T follicular helper cell (primary cell): ENCODE results near the gene RAD21L1.

ENCODE experiments used
- DNase-seq: peaks from one replicate; pipeline ENCODE4 v3.0.0-alpha.2; 2020; ENCODE audit warnings: low read depth
- total RNA-seq, 2 experiments: gene quantifications; one replicate each; lab custom pipeline; 2026; lab: John Stamatoyannopoulos, UW

Gene RAD21L1
- total RNA-seq = 0 reads per million in 2 experiments

DNA sequence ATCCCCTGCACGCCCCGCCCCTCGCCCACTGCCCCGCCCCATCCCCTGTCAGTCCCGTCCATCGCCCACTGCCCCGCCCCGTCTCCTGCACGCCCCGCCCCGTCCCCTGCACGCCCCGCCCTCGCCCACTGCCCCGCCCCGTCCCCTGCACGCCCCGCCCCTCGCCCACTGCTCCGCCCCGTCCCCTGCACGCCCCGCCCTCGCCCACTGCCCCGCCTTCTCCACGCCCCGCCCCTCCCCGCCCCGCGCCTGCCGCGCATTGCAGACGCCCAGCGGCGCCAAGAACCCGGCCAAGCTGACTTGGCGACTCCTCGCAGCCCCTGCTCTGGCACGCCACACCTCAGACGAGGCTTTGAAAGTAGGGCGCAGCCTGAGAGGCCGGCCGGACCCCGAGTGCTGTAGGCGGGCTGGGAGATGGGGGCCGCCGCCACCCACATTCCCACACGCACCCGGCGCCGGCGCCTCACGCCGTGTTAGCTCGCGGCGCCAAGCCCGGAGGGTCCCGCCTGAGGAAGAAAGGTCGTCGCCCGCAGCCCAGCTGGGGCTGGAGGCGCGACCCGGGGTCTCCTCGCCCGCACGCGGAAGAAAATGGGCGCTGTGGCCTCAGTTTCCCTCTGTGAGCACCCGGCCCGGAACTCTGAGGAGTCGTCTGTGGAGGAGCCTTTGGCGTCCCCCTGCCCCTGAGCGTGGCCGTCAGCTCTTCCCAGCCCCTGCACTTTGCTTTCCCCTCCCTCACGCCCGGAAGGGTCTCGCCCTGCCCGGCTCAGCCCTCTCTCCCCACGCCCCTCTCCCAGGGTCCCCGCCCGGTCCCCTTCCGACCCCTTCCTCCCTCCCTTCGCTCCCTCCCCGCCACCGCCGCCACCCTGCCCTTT lies at the start of gene RAD21L1:
TSS of gene RAD21L1 (plus strand) at position 262 of the 872 bp plus-strand sequence. CDS start 2,410 bp downstream, outside the sequence.
- peak; percentile 82 for DNase-seq

DNA sequence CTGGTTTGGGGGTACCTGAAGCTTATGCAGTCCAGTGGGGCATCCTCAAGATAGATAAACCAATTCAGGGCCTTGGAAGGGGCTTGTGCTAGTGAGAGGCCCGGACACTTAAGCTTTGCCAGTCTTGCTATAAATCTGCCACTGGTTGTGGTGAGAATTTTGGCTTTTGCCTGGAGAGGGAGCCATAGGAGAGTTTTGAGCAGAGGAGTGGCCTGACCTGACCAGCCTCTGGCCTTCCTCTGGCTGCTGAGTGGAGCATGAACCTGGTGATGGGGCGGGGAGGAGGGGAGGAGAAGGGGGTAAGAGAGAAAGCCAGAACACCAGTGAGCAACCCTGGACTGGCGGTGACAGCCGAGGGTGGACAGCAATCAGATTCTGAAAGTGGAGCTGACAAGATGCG lies 48.2 kb upstream of the RAD21L1 start:
- DNase-seq = no peak

DNA sequence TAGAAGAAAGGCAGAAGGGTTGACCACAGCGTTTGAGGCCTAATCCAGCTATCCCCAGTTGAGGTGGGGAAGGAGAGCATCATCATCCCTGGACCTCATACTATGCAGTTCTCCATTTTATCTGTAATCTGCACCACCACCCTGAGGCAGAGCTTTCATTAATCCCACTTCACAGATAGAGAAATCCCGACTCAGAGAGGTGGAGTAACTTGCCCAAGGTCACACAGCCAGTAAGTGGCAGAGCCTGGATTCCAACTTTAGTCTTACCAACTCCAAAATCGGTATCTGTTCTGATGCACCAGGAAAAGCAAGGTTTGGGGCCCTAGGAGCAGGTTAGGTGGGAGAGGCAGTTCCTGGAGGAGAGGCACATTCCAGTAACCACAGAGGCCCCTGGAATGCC lies 47.7 kb upstream of the RAD21L1 start:
- no peak for DNase-seq

DNA sequence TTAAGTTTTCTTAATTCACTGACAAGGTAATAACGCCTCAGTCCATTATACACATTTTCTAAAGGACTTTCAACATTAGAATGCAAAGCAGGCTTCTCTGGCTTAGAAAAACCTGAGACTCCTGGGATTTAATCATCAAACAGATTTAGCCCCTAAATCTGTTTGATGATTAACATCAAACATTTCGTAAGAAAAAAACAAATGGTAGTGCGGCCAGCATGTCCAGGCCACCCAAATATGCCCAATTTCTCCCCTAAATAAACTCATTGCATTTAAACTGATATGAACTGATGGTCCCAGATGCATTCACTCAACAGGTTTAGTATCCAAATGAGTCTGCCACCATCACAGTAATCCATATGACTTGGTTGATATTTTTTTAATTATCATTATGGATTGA lies 47.2 kb upstream of the RAD21L1 start:
- DNase-seq = no peak

DNA sequence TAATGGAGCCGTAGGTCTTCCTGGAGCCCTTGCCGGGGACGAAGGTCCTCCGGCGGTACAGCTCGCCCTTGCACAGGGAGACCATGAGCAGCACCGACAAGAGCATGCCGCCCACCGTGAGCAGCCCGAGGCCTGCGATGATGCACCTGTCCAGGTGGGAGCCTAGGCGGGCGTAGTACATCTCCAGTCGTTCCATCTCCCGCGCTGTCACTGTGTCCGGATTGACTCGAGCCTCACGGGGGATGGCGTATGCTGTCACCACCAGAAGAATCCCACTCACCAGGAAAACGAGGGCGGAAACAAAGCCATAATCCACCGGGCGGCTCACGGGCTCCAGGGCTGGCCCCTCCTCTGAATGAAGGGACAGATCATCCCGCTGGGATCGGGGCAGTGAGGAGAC lies 44.9 kb upstream of the RAD21L1 start:
- no peak for DNase-seq

DNA sequence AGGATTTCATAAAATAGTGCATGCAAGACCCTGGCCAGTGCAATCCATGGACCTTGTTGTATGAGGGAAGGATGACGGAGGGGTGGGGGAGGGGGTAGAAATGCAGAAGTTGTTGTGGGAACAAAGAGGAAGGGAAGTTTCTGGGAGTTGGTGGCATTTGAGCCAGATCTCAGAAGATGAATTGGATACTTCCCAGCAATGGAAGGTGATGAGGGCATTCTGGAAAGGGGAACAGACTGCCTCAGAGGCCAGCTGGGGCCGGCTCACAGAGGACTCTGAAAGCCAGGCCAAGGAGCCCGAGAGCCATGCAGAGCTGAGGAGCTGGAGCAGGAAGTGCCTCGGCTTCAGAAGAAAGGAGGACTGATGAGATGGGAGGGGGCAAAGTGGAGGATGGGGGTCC lies 43.7 kb upstream of the RAD21L1 start:
- no peak for DNase-seq

DNA sequence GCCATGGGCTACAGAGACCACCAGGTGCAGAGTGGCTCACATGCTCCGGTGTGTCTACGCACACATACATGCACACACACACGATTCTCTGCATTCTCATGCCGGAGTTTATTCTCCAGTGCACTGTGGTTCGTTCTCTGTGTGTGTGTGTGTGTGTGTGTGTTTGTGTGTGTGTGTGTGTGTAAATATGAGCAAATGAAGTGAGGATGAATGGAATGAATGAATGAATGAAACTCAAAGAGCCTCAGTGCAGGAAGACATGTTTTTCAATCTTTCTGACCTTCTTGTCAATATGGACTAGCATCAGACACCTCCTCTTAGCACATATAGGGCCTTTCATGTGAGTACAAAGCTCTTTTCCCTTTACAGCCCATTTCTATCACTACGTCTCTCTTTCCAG lies 42.7 kb upstream of the RAD21L1 start:
- no peak for DNase-seq

DNA sequence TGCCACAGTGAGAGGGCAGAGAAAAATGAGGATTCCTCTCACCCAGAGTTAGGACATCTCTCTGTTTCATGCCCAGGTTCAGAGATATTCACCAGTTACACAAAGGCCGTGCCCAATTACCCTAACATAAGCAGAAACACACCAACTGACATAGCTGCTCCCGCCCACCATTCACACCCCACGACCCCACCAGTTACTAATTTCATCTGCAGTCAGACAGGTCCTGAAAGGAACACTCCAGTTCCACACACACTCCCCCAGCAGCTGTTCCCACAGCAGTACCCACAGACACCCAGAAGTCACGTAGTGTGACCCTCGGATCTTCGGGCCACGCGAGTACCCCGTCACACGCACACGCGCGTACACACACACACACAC lies 41.6 kb upstream of the RAD21L1 start:
- DNase-seq = no peak

DNA sequence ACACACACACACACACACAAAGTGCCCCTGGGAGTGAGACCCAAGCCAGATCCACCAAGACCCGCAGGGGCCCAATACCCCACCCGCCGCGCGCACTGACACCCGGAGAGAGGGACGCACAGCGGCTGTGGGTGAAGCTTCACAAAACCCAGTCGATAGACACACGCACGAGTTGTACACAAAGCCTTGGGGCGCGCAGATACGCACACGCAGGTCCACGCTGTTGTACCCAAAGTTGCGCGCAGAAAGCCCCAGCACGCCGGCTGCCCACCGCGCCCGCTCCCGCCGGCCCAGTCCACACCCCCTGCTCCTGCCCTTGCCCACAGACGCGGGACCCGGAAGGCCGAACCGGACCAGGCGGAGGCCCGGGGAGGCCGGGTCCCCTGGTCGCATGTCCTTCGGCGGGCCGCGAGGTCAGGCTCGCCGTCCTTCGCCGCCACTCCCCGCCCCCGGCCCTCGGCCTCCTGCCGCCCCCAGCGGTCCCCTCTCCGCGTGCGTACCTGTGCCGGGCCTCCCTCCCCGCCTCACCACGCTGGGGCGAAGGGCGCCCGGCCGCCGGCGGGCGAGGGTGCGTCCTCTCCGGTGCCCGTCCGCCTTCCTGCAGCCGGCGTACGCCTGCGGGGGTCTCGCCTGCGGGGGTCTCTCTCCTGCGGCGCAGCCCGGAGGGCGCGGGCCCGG lies 41.1 kb upstream of the RAD21L1 start, which contains the start of gene TMEM74B:
TSS of gene TMEM74B (minus strand) at position 344 of the 678 bp plus-strand sequence. CDS start 1,180 bp downstream, outside the sequence.
- no peak for DNase-seq

DNA sequence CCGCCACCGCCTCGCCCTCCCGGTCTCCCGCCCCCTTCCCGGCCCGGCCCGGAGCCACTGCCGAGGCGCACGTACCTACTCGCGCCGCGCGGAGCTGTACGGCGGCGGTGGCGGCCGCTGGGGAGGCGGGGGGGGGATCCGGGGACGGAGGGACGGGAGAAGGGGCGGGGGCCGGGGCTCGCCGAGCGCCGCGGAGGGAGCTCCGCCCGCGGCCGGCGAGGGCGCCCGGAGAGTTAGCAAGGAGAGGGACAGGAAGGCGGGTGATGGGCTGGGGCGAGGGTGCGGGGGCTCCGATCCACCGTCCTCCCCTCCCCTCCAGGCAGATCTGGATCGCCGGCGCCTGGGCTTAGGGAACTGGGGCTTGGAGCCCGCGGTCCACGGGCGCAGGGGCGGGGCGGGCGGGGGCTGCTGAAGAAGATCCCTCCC lies 40.5 kb upstream of the RAD21L1 start:
- no peak for DNase-seq

DNA sequence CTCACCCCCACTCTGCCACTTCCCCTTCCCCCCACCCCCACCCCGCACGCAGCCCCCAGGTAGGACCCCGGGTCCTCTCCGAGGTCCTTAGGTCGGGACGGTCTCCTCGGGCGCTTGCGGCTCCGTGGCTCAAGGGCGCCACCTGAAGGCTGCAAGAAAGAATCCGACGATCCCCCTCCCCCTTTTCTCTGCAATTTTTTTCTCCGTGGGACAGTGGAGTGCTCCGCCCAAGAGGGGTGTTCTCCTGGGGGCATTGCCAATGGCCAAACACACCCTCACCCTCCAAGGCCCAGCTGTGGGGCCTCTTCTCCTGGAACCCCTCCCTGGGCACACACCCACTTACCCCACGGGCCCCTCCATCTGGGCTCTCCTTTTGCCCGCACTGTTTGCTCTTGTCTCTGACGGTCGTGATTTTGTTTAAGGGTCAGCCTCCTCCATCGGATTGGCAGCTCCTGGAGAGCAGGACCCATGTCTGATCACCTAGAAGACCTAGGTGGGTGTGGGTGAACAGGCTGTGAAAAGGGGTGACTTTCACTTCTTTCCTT lies 40.0 kb upstream of the RAD21L1 start:
- peak; percentile 24 for DNase-seq

DNA sequence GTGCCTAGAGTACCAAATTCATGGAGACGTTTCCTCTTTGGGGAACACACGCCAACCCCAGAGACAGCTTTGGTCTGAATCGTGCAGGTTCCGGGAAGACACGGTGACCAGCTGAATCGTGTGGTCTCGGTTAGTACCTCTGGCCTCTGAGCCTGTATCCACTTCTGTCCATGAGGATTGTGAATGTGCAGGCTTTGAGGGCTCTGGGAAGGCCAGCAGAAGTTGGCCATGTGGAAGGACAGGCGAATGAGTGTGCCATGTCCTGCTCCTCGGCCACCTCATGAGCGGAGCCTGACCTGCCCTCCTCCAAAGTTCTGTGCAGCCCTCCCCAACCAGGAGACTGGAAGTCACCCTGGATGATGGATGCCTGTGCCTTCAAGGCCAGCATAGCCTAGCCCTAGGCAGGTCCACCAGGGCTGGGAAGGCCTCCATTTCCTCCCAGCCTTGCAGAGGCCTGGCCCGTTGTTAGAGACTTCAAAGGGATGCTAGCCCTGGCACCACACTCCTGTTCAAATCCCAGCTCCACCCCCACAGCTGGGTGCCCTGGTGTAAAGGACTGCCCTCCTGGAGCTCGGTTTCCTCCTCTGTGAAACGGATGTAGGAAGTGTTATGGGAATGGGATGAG lies 39.4 kb upstream of the RAD21L1 start:
- no peak for DNase-seq

DNA sequence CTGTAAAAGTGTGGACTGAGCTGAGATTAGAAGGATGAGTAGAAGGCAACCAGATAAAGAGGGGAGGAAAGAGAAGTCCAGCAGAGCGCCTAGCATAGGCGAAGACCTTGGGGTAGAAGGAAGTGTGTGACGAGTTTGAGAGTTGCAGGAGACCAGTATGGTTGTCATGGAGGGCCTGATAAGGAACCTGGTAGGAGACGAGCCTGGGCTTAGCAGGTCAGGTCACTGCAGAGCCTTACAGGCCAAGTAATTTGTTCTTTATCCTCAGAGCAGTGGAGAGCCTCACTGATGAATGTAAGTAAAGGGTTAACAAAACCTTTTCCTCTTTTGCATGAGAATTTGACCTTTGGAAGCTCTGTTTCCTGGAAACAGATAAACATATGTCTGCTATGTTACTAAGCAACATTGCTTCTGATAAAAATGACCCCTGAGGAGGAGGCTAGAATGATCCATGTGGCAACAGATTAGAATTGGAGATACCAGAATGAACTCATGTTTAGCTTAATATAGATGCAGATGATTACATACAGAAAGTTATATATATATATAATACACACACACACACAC lies 38.2 kb upstream of the RAD21L1 start:
- no peak for DNase-seq

DNA sequence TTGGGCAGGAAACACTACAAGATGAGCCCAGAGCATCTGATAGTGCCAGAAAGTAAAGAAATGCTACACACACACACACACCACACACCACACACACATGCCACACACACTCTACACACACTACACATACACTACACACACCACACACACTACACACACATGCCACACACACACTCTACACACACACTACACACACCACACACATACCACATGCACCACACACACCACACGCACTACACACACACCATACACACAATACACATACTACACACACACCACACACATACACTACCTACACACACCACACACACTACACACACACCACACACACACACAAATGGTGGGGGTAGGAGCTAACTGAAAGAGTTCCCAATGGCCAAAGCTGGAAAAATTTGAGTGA lies 37.5 kb upstream of the RAD21L1 start:
- DNase-seq = no peak

DNA sequence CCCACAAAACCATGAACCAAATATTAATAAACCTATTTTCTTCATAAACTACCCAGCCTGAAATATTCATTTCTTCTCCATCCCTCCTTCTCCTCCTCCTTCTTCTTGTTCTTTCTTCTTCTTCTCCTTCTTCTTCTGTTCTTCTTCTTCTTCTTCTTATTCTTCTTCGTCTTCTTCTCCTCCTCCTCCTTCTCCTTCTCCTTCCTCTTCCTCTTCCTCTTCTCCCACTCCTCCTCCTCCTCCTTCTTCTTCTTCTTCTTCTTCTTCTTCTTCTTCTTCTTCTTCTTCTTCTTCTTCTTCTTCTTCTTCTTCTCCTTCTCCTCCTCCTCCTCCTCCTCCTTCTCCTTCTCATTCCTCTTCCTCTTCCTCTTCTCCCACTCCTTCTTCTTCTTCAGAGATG lies 36.0 kb upstream of the RAD21L1 start:
- no peak for DNase-seq

DNA sequence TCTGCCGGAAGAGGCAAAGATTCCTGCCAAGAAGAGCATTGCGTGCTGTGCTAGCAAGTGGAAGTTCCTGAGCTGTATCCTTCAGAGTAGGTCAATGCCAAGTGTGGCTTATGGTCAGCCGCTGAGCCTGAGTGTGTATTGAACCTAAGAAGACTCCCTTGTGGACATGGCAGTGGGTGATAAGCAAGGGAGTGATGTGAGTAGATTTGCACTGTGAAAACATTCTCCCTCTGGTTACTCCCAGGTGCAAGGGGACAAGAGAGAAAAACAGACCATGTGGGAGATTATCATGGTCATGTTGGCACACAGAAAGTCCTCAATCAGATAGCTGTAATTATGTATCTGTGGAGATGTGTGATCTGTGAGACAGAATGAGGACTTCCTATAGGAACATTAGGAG lies 35.0 kb upstream of the RAD21L1 start:
- no peak for DNase-seq

DNA sequence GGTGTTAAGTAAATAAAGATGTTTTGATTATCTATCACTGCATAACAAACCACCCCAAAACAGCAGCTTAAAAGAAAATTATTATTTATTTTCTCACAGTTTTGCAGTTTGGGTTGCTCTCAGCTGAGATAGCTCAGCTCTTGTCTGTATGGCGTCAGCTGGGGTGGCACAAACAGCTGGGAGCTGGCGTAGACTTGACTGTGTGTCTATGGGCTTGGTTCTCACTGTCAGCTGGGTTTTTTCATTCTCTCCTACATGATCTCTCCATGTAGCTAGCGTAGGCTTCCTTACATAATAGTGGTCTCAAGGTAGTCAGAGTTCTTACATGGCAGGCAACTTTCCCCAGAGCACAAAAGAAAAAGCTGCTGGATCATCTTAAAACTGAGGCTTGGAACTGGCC lies 34.5 kb upstream of the RAD21L1 start:
- no peak for DNase-seq

DNA sequence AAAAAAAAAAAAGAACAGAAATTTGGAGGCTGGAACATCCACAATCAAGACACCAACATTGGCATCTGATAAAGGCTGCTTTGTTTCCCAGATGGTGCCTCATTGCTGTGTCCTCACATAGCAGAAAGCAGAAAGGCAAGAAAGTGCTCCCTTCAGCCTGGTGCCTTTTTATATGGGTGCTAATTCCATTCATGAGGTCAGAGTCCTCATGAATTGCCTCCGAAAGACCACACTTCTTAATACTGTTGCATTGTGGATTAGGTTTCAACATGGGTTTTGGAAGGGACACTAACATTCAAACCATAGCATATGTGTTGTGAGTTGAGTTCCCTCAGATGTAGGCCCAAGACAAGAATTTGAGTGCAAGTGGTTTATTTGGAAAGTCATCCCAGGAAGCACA lies 30.6 kb upstream of the RAD21L1 start:
- no peak for DNase-seq

DNA sequence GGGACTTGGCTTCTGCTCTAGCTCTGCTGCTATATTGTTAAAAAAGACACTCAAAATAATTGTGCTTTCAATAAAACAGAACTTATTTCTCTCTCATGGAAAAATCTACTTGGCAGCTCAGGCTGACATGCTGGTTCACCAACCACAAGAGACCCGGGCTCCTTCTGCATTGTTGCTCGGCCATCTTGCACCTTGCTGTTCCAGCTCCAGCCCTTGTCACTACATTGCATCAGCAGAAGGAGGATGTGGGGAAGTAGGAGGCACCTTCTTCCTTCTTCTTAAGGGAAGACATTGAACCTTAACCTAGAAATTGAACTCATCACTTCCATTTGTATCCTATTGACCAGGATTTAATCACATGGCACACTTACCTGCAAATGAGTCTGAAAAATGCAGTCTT lies 29.2 kb upstream of the RAD21L1 start:
- DNase-seq = no peak

DNA sequence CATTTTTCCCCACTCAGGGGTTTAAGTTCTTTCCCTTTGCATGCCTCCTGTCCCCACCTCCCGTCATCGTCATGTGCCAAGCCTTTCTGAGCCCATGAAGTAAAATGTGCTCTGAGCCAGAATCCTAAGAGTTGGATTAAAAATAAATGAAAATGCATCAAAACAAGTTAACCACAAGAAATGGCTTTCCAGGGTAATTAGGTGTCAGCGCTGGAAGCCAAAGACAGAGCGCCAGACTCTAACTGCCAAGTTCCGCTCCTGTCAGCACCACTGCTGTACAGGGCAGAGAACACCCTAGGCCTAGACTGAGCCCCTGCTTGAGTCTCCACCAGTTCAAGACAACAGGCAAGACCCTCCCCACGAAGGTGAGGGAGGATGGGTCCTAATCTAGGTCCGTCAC lies 28.0 kb upstream of the RAD21L1 start:
- DNase-seq = no peak

DNA sequence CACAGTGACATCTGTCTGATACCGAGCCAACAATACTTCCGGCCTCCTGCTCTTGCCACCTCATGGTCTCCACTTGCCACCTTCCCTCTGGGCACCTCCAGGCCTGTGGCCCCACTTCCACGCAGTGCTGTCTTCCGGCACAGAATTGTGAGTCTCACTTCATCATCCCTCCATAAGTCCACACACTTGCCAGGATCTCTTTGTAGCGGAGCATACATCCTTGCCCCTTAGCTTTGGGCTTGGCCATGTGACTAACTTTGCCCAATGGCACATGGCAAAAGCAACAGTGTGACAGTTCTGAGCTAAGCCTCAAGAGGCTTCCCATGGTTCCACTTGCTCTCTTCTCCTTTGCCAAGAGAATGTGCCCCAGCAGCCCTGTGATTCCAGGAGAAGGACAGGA lies 27.1 kb upstream of the RAD21L1 start:
- DNase-seq = no peak

DNA sequence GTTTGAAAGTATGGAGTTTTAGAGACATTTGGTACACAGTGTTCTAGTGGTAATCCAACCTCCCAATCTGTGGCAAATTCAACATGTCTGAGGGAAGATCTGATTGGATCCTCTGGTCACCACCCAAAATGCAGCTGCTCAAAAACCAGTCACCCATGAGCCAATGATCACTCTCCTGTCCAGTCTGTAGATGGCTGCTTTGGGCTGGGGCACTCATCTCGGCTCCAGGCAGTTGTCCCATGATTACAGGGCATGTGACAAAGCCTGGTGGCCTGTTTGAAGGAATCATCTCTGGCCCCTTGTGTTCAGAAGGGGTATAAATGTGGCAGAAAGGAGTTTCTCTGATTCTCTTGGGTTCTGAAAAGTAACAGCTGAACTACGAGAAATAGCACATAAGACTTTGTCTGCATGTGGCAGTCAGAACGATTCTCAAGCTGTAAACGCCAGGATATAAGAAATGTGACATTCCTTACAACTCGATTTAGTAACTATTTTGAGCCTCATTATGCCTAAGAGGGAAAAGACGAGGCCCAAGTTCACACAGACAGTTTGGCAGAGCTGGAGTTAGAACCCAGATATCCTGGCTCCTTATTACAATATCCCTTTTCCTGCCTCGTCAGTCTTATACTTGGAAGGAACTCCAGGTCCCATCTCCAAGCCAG lies 26.5 kb upstream of the RAD21L1 start:
- DNase-seq = no peak
